Keratinocyte (primary cell): Measurements from ENCODE around the gene ADCK1. TPM values are rescaled to one million over a fixed set of nuclear protein-coding genes. Genes with fewer than 3 reads are reported as not detected.

Source experiments
- DNase-seq: peaks from one replicate; pipeline ENCODE4 v3.0.0-alpha.2; 2011; ENCODE audit warnings: low read depth, missing footprints, low spot score
- FAIRE-seq: peaks from 2 replicates; lab custom pipeline; 2011; peaks lifted over from hg19 to GRCh38; lab: Jason Lieb, UNC
- H2AFZ ChIP-seq: 2 replicates; pipeline ENCODE4 v1.6.0; 2012; ENCODE audit warnings: low read length, control low read depth, inconsistent platforms; ENCODE audit not compliant: control insufficient read depth
- H3K27ac ChIP-seq: 2 replicates; pipeline ENCODE4 v1.5.1; 2011; ENCODE audit warnings: low read length; ENCODE audit not compliant: control insufficient read depth, insufficient read depth
- H3K27me3 ChIP-seq: 3 replicates; pipeline ENCODE4 v1.6.0; 2011; ENCODE audit warnings: low read length; ENCODE audit not compliant: control insufficient read depth, insufficient read depth; ENCODE audit errors: extremely low read depth
- H3K36me3 ChIP-seq, 2 experiments: 2 replicates in 1 of 2; 3 replicates in 1 of 2; pipeline ENCODE4 v1.5.1; 2011; ENCODE audit warnings: low read length in 2 of 2, mild to moderate bottlenecking in 1 of 2; ENCODE audit not compliant: control insufficient read depth in 2 of 2, insufficient read depth in 2 of 2; ENCODE audit errors: extremely low read depth in 1 of 2
- H3K4me1 ChIP-seq: 3 replicates; pipeline ENCODE4 v1.5.1; 2011; ENCODE audit warnings: low read length; ENCODE audit not compliant: control insufficient read depth, insufficient read depth; ENCODE audit errors: extremely low read depth
- H3K4me2 ChIP-seq: 3 replicates; pipeline ENCODE4 v1.6.0; 2011; ENCODE audit warnings: low read depth, low read length; ENCODE audit not compliant: control insufficient read depth, insufficient read depth; ENCODE audit errors: extremely low read depth
- H3K4me3 ChIP-seq, 3 experiments: fragments of 200-600 bp in 1 of 3; sonication (generic) in 1 of 3; 2 replicates in 2 of 3; 3 replicates in 1 of 3; pipeline ENCODE4 v1.5.1; 2011 to 2016; ENCODE audit warnings: low read length in 3 of 3, mild to moderate bottlenecking in 3 of 3, control low read depth in 2 of 3, inconsistent platforms in 1 of 3, low read depth in 1 of 3, mixed read lengths in 1 of 3, mixed run types in 1 of 3, moderate library complexity in 1 of 3; ENCODE audit not compliant: control insufficient read depth in 2 of 3, insufficient read depth in 2 of 3; ENCODE audit errors: extremely low read depth in 1 of 3
- H3K79me2 ChIP-seq: 2 replicates; pipeline ENCODE4 v1.6.0; 2012; ENCODE audit warnings: low read length; ENCODE audit not compliant: control insufficient read depth, insufficient read depth
- H3K9ac ChIP-seq: 3 replicates; pipeline ENCODE4 v1.6.0; 2011; ENCODE audit warnings: low read length; ENCODE audit not compliant: control insufficient read depth, insufficient read depth; ENCODE audit errors: extremely low read depth
- H3K9me1 ChIP-seq: 3 replicates; pipeline ENCODE4 v1.6.0; 2011; ENCODE audit warnings: low read length; ENCODE audit not compliant: control insufficient read depth, insufficient read depth; ENCODE audit errors: extremely low read depth
- H3K9me3 ChIP-seq: 2 replicates; pipeline ENCODE4 v1.5.1; 2012; ENCODE audit warnings: low read depth, low read length; ENCODE audit not compliant: control insufficient read depth
- H4K20me1 ChIP-seq: 3 replicates; pipeline ENCODE4 v1.6.0; 2011; ENCODE audit warnings: low read length; ENCODE audit not compliant: control insufficient read depth, insufficient read depth; ENCODE audit errors: extremely low read depth
- CTCF ChIP-seq, 3 experiments: IDR thresholded peaks in 1 of 3; conservative IDR thresholded peaks in 1 of 3; optimal IDR thresholded peaks in 1 of 3; 2 replicates in 2 of 3; 3 replicates in 1 of 3; pipeline versions ENCODE3 to v1.5.1; 2011; ENCODE audit warnings: low read length in 3 of 3, mild to moderate bottlenecking in 3 of 3, moderate library complexity in 2 of 3, control low read depth in 1 of 3, inconsistent platforms in 1 of 3; ENCODE audit not compliant: insufficient read depth in 2 of 3; ENCODE audit errors: extremely low read depth in 1 of 3
- EZH2 ChIP-seq: IDR thresholded peaks from one replicate; pipeline ENCODE4 v1.6.1; 2012; ENCODE audit warnings: inconsistent platforms, mild to moderate bottlenecking, low read length, moderate library complexity
- dilution Hi-C: fragments of 300-500 bp; cut with MboI; formaldehyde crosslinking; loops from one replicate; pipeline ENCODE4 v1.7.0; 2020; ENCODE audit warnings: low sequenced_read_pairs; ENCODE audit not compliant: extremely low pct_ligation_motif_present
- polyA plus RNA-seq, 5 experiments: library from polyadenylated mRNA; depleted of rRNA in 3 of 5; stranded (reverse) in 3 of 5; stranded (forward) in 1 of 5; unstranded in 1 of 5; fragments of >200 nt; gene quantifications; 1 replicate in 1 of 5; 2 replicates in 3 of 5; 3 replicates in 1 of 5; pipeline versions ENCODE4 v1.2.1 to v1.2.3, GENCODE V29; 2011 to 2012; ENCODE audit warnings: missing spikeins in 2 of 5, low read depth in 1 of 5, low replicate concordance in 1 of 5

Gene ADCK1
- polyA plus RNA-seq, 1 donor (not counting 4 experiments of a cell fraction or from before 2014, with no cell fraction given) = 4.9 TPM

GRCh38 chr14:77917491-77918201 lies 117.7 kb downstream of the ADCK1 start:
- no peak for FAIRE-seq
- Histone ChIP-seq H3K4me2 (no peak overlapping the region), H3K9me1 (no peaks in the 10 kb centered on the region), H3K36me3 (no peaks in the 10 kb centered on the region), H4K20me1 (no peaks in the 10 kb centered on the region), H3K9me3 (no peaks in the 10 kb centered on the region), H3K4me3 (no peak overlapping the region), H3K27me3 (no peaks in the 10 kb centered on the region), H3K27ac (no peak overlapping the region), H2AFZ (no peak overlapping the region), H3K79me2 (no peaks in the 10 kb centered on the region), H3K9ac (no peak overlapping the region), H3K4me1 (no peaks in the 10 kb centered on the region)
- TF ChIP-seq CTCF (optimal IDR thresholded peaks at IDR 0.05 in 1 of 3, IDR thresholded peaks at IDR 0.05 in 1 of 3, conservative IDR thresholded peaks at IDR 0.05 in 1 of 3; ENCODE audit: extremely low read depth in 1 of 3, insufficient read depth in 2 of 3, low read length in 3 of 3) (no peak), EZH2 (no peak)
- dilution Hi-C loops = no loop called here
- no peak for DNase-seq

GRCh38 chr14:77918448-77918847 lies 118.5 kb downstream of the ADCK1 start:
- no peaks in the 10 kb centered on the region for H4K20me1 ChIP-seq
- no peaks in the 10 kb centered on the region for H3K79me2 ChIP-seq
- dilution Hi-C loops = no loop called here
- H3K9ac ChIP-seq = no peak overlapping the region
- H3K4me2 ChIP-seq = no peak overlapping the region
- H3K27ac ChIP-seq = no peak overlapping the region
- H2AFZ ChIP-seq = no peak overlapping the region
- no peaks in the 10 kb centered on the region for H3K36me3 ChIP-seq
- no peaks in the 10 kb centered on the region for H3K9me1 ChIP-seq
- no peak for TF ChIP-seq EZH2
- TF ChIP-seq CTCF (optimal IDR thresholded peaks at IDR 0.05 in 1 of 3, IDR thresholded peaks at IDR 0.05 in 1 of 3, conservative IDR thresholded peaks at IDR 0.05 in 1 of 3; ENCODE audit: extremely low read depth in 1 of 3, insufficient read depth in 2 of 3, low read length in 3 of 3) = no peak
- FAIRE-seq (no peak), DNase-seq (no peak)
- no peaks in the 10 kb centered on the region for H3K9me3 ChIP-seq
- no peaks in the 10 kb centered on the region for H3K4me1 ChIP-seq
- H3K4me3 ChIP-seq = no peak overlapping the region
- no peaks in the 10 kb centered on the region for H3K27me3 ChIP-seq
